Measurements from ENCODE around the gene CADM1. TPM values are rescaled to one million over a fixed set of nuclear protein-coding genes. Genes with fewer than 3 reads are reported as not detected.

The CADM1 gene
- total RNA-seq, 1 donor from 2014 or later, result 1.7 TPM

DNA sequence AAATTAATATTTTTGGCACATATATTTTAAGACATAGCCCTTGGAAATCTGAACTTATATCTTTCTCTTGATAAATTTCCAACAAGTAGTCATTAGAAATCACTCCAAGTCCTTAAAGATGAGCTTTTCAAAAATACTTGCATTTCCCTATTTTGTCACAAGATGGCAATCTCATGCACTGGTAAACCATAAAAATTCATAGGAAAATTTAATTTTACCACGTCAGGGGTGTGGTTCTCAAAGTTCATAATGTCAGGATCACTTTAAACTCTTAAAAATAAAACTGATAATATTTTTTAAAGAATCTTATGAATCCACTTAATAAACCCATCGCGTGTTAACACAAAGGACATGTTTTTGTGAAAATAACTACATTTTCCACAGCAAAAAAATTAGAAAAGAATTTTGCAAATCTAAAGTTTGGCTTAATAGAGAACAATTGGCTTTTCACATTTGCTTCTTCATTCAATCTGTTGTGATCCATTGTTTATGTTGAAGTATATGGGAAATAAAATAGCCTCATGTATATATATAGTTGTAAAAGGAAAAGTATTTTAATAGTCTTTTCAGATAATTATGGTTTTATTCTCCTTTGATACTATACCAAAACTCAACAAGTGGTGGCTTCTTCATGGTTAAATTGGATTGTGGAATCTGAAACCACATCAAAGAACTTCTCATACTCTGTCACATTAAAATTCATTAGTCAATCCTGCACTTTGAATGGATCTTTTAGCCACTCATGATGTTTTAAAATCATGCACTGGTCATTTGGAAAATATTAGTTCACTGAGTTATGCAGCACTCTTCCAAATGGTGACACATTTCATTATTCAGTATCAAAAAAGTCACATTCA, 169.1 kb downstream of the CADM1 start:
- H3K27me3 Mint-ChIP-seq (ENCODE audit: low read depth), result peaks cover 3% of the 10 kb centered on the region
- no peak overlapping the region for H3K4me3 Mint-ChIP-seq (ENCODE audit: low read depth)
- H3K9me3 Mint-ChIP-seq, result no peaks in the 10 kb centered on the region
- no peak for DNase-seq (ENCODE audit: low spot score)
- intact Hi-C loops (cut with micrococcal nuclease), result loop anchor here (5.0 to 10.0 kb wide), 2 partner anchors 742 to 890 kb away; no protein-coding TSS in a partner anchor
- H3K36me3 Mint-ChIP-seq (ENCODE audit: low read depth), result no peaks in the 10 kb centered on the region
- H3K27ac Mint-ChIP-seq, result no peak overlapping the region
- H3K4me1 Mint-ChIP-seq (ENCODE audit: low read depth), result no peaks in the 10 kb centered on the region

DNA sequence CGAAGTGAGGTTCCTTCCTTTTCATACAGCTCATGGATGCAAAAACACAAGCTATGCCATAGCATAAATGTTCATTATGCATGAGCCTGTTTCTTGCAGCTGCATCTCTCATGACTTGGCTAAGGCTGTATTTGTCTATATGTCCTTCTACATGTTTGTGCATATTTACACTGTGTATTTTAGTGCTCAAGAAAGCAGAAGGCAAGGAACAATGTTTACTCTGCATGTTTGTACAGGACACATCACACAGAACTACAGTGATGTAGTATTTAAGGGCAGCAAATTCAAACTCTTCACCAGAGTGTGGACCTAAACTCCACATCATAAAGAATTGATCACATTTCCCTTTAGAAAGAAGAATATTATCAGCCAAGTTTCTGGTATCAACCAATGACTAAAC, 170.3 kb downstream of the CADM1 start:
- no peak overlapping the region for H3K27ac Mint-ChIP-seq
- intact Hi-C loops (cut with micrococcal nuclease), result loop anchor here (10.0 kb wide), 1 partner anchor 891 kb away; no protein-coding TSS in a partner anchor
- no peak for DNase-seq (ENCODE audit: low spot score)
- no peaks in the 10 kb centered on the region for H3K9me3 Mint-ChIP-seq
- no peak overlapping the region for H3K4me3 Mint-ChIP-seq (ENCODE audit: low read depth)
- no peaks in the 10 kb centered on the region for H3K4me1 Mint-ChIP-seq (ENCODE audit: low read depth)
- no peaks in the 10 kb centered on the region for H3K36me3 Mint-ChIP-seq (ENCODE audit: low read depth)
- peaks cover 3% of the 10 kb centered on the region for H3K27me3 Mint-ChIP-seq (ENCODE audit: low read depth)

DNA sequence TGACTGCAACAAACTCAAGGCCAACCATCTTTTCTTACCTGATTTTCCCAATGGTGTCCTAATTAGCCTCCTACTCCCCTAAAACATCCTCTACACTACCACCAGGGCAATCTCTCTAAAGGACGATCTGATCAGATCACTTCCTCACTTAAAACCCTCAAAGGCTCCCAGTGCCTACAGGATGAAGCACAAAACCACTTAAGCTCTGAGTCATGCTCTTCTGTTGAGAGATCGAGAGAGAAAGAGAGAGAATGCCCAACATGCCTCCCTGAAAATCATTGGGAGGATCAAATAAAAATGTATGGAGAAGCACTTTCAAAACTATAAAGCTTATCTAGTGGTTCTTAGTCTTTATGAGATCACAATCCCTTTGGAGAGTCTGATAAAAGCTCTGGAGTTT, 171.1 kb downstream of the CADM1 start:
- Mint-ChIP-seq H3K9me3 (no peaks in the 10 kb centered on the region), H3K36me3 (ENCODE audit: low read depth) (no peaks in the 10 kb centered on the region), H3K4me3 (ENCODE audit: low read depth) (no peak overlapping the region), H3K27me3 (ENCODE audit: low read depth) (peaks cover 3% of the 10 kb centered on the region), H3K4me1 (ENCODE audit: low read depth) (no peaks in the 10 kb centered on the region), H3K27ac (no peak overlapping the region)
- DNase-seq (ENCODE audit: low spot score), result no peak
- intact Hi-C loops (cut with micrococcal nuclease), result loop anchor here (10.0 kb wide), 1 partner anchor 892 kb away; no protein-coding TSS in a partner anchor

DNA sequence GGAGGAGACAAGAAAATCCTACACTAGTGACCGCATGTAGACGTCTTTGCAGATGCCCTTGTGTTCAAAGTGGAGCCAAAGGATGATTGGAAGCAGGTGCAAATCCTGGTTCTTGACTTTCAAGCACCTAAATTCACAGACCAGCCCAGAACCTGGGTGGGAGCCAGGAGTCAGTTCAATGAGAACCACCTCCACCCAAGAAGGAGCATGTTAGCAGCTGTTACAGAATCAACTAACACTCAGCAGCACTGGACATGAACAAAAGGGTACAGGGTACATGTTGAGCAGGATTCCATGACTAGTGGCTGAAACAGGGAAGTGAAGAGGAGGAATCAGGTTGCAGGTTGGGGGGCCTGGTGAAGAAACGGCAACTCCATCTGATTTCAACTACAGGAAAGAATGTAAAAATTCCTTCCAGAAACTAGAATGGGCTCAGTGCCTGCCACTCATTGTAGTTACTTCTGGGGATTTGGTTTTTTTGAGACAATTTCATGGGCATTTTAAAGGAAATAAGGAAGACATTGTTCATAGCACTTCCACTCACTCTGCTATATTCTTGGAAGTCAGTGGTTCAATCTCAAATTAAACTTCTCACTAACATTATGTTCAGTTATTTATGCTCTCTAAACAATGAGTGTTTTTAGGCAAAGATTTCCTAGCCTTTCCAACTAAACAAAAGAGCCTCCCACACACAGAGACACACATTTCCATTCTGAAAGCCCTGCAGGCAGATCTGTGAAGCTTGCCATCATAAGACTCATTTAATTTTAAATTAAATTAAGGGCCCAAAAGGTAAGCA, 173.3 kb downstream of the CADM1 start:
- Mint-ChIP-seq H3K27ac (no peak overlapping the region), H3K27me3 (ENCODE audit: low read depth) (peaks cover 3% of the 10 kb centered on the region), H3K4me1 (ENCODE audit: low read depth) (no peaks in the 10 kb centered on the region), H3K4me3 (ENCODE audit: low read depth) (no peak overlapping the region), H3K9me3 (no peaks in the 10 kb centered on the region), H3K36me3 (ENCODE audit: low read depth) (no peaks in the 10 kb centered on the region)
- intact Hi-C loops (cut with micrococcal nuclease), result loop anchor here (10.0 kb wide), 1 partner anchor 894 kb away; no protein-coding TSS in a partner anchor
- DNase-seq (ENCODE audit: low spot score), result no peak

DNA sequence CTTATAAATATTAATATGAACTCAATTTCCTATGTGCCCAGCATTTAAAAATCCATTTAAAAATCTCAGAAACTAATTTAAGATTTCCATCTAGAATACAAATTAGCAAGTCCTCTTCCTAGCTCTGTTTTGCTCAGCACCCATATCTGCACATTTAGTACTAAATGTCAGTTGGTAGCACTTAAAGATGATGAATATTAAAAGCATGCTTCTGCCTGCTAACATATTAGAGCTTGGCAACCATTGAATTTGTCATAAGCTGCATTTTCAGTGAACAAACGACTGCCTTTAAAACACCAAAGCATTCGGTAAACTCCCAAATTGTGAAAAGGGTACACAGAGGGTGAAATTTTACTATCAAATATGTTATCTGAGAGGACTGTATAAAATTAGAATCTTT, 177.7 kb downstream of the CADM1 start:
- H3K27ac Mint-ChIP-seq, result no peak overlapping the region
- H3K4me1 Mint-ChIP-seq (ENCODE audit: low read depth), result peaks cover 2% of the 10 kb centered on the region
- H3K27me3 Mint-ChIP-seq (ENCODE audit: low read depth), result peaks cover 6% of the 10 kb centered on the region
- intact Hi-C loops (cut with micrococcal nuclease), result loop anchor here (10.0 kb wide), 1 partner anchor 152 kb away; no protein-coding TSS in a partner anchor
- H3K36me3 Mint-ChIP-seq (ENCODE audit: low read depth), result no peaks in the 10 kb centered on the region
- no peak for DNase-seq (ENCODE audit: low spot score)
- H3K4me3 Mint-ChIP-seq (ENCODE audit: low read depth), result no peak overlapping the region
- H3K9me3 Mint-ChIP-seq, result no peaks in the 10 kb centered on the region

DNA sequence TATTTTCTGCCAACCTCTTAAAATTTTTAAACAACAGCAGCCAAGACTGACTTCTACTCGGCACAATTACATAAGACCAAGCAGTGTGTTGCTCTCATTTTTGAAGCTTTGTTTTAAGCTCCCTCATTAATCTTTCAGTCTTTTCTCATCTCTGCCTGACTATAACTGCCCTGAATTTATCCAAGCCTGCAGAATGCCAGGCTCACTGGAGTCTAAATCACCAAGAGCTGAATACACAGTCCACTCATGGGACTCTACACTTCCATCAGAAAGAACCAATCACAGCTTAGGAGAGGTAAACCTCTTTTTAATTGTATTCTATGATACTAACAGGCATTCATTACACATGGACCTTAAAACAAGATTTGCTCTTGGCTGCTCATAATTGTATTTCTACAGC, 178.7 kb downstream of the CADM1 start:
- intact Hi-C loops (cut with micrococcal nuclease), result loop anchor here (10.0 kb wide), 1 partner anchor 151 kb away; no protein-coding TSS in a partner anchor

DNA sequence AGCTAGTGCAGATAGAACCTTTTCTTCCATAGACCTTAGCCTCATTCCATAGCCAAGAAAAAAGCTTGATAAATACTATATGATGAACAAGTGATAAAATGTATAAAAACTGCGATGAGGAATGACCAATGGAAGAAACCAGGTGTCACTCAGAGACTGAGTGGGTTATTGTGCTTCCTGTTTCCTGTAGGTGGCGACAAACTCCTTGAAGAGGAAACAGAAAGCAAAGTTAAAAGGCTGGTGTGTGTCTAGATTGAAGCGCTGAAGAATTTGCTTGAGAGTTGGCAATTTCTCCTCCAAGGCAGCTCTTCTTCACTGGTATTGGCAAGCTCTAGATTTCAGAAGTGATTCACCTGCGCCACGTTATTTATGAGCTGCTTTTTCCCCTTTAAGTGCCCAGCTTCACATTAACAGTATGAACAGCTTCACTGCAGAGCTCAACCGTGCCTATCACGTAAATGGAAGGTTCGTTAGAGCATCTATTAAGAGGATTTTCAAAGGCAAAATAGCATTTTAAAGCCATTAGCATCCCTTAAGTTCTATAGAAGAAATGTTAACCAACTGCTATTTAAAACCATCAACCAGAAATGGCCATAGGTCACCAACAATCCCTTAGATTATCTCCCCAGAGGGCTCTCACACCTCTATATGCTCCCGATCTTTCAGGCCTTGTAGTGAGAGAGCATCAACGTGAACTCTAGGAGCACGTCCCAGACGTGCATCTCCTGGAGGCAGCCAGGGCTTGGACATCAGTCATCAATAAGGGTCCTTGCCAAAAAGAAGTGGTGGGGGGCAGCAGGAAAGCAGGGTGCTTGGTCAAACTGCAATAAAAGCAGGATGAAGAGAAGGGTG, 179.4 kb downstream of the CADM1 start:
- no peak overlapping the region for H3K27ac Mint-ChIP-seq
- H3K9me3 Mint-ChIP-seq, result no peaks in the 10 kb centered on the region
- no peaks in the 10 kb centered on the region for H3K36me3 Mint-ChIP-seq (ENCODE audit: low read depth)
- DNase-seq (ENCODE audit: low spot score), result no peak
- intact Hi-C loops (cut with micrococcal nuclease), result loop anchor here (1.0 to 10.0 kb wide), 2 partner anchors 150 to 951 kb away; no protein-coding TSS in a partner anchor
- H3K27me3 Mint-ChIP-seq (ENCODE audit: low read depth), result peaks cover 3% of the 10 kb centered on the region
- peaks cover 2% of the 10 kb centered on the region for H3K4me1 Mint-ChIP-seq (ENCODE audit: low read depth)
- no peak overlapping the region for H3K4me3 Mint-ChIP-seq (ENCODE audit: low read depth)

More for the DNA sequence above, 178.7 kb downstream of the CADM1 start:
- H3K4me3 Mint-ChIP-seq (ENCODE audit: low read depth), result no peak overlapping the region
- H3K36me3 Mint-ChIP-seq (ENCODE audit: low read depth), result no peaks in the 10 kb centered on the region
- no peaks in the 10 kb centered on the region for H3K9me3 Mint-ChIP-seq
- H3K27me3 Mint-ChIP-seq (ENCODE audit: low read depth), result peaks cover 5% of the 10 kb centered on the region
- peaks cover 2% of the 10 kb centered on the region for H3K4me1 Mint-ChIP-seq (ENCODE audit: low read depth)
- no peak for DNase-seq (ENCODE audit: low spot score)
- no peak overlapping the region for H3K27ac Mint-ChIP-seq

DNA sequence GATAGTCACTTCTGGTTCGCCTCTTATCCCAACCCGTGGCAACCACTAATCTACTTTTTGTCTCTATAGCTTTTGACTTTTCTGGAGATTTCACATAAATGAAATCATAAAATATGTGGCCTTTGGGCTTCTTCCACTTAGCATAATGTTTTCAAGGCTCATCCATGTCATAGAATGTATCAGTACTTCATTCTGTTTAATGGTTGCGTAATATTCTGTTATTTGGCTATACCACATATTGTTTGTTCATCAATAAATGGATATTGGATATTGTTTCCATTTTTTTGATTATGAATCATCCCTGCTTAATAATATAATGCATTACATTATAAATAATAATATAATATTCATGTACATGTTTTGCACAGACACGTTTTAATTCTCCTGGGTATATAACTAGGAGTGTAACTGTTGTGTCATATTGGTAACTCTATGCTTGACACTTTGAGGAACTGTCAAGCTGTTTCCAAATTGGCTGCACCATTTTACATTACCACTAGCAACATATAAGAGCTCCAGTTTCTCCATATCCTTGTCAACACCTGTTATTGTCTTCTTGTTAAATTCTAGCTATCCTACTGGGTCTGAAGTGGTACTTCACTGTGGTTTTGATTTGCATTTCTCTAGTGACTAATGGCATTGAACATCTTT, 181.5 kb downstream of the CADM1 start:
- Mint-ChIP-seq H3K4me1 (ENCODE audit: low read depth) (peaks cover 2% of the 10 kb centered on the region), H3K9me3 (no peaks in the 10 kb centered on the region), H3K4me3 (ENCODE audit: low read depth) (no peak overlapping the region), H3K27me3 (ENCODE audit: low read depth) (peaks cover 3% of the 10 kb centered on the region), H3K27ac (no peak overlapping the region), H3K36me3 (ENCODE audit: low read depth) (no peaks in the 10 kb centered on the region)
- no peak for DNase-seq (ENCODE audit: low spot score)
- intact Hi-C loops (cut with micrococcal nuclease), result loop anchor here (10.0 kb wide), 1 partner anchor 148 kb away; no protein-coding TSS in a partner anchor

DNA sequence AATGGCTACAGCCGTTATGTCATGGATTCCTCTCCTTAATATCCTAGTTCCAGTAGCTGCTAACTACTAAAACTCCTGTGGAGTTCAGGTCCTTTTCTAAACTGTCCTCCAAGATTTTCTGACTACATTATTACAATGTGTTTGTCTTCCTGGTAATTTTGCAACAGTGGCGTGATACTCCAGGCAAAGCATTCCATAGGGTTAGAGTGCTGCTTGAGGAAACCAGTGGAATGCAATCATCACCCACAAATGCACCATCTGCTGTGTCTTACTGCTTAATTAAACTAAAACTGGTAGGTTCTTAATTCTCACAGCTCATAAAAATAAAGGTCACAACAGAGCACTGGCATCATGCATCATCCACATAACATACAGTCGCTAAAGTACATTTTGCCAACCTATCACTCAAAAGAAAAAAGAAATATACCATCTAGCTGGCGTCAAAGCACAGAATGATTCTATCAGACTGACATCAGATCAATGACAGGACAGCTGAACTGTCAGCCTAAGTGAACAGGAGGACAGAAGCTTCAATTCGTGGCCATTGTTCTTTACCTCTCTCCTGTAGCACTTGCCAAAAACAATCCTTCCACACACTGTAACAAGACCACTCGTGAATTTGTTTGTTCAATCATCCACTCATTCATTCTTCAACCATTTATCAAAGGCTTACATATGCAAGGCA, 182.5 kb downstream of the CADM1 start:
- no peaks in the 10 kb centered on the region for H3K36me3 Mint-ChIP-seq (ENCODE audit: low read depth)
- H3K4me3 Mint-ChIP-seq (ENCODE audit: low read depth), result no peak overlapping the region
- H3K4me1 Mint-ChIP-seq (ENCODE audit: low read depth), result peaks cover 2% of the 10 kb centered on the region
- intact Hi-C loops (cut with micrococcal nuclease), result loop anchor here (10.0 kb wide), 1 partner anchor 147 kb away; no protein-coding TSS in a partner anchor
- peaks cover 5% of the 10 kb centered on the region for H3K27me3 Mint-ChIP-seq (ENCODE audit: low read depth)
- no peaks in the 10 kb centered on the region for H3K9me3 Mint-ChIP-seq
- H3K27ac Mint-ChIP-seq, result no peak overlapping the region
- no peak for DNase-seq (ENCODE audit: low spot score)

DNA sequence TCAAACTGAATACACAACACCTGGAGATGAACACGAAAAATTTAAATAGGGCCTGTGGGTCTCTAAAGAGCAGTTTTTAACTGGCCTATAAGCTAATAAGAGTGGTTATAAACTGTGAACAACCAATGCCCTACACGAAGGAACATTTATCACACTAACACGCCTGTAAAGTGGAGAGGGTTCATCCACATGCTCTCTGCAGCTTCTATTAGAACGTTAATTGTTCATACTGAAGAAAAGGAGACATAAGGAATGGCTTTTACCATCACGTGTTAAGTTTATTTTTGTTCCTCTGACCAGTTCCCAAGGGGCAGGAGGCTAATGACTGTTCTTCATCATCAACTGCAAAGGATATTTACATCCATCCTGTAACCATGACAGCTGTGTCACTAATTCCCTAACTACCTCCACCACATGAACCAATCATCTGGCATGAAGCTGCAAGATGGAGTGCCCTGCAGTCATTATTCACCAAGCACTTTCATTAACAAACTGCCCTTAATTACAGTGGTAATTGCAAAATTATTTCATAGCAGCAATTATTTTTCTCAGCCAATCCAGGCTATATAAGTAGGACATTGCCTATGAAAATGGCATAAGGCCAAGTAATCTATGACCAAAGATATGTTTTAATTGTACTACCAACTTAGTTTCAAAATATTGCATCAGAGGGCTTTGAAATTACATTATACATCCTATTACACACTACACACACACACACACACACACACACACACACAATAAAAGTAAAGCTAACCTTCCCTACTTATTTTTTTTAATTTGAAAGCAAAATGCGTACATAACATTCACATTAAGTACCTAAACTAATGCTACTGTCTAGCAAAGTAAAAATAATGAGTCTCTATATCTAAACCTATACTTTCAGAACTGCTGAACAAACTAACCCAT, 186.7 kb downstream of the CADM1 start:
- Mint-ChIP-seq H3K36me3 (ENCODE audit: low read depth) (no peaks in the 10 kb centered on the region), H3K27ac (no peak overlapping the region), H3K9me3 (no peaks in the 10 kb centered on the region), H3K4me1 (ENCODE audit: low read depth) (no peaks in the 10 kb centered on the region), H3K4me3 (ENCODE audit: low read depth) (no peak overlapping the region), H3K27me3 (ENCODE audit: low read depth) (peaks cover 12% of the 10 kb centered on the region)
- DNase-seq (ENCODE audit: low spot score), result no peak
- intact Hi-C loops (cut with micrococcal nuclease), result no loop called here

DNA sequence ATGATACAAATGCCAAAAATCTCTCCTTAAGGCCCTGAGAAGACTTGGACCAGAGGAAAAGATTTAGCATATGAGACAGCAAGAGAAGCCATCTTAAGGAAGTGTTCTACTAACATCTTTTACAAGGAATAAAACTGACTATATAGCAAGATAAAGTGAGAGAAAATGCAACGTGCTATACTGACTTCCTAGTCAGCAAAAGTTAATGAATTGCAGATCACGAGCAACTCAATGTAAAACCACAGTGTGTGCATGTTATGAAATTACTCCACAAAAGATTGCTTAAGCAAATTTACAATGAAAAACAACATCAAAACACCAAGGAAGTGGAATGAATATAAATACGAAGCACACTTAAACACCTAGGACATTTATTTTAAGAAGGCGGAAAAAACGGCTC, 187.5 kb downstream of the CADM1 start:
- Mint-ChIP-seq H3K4me1 (ENCODE audit: low read depth) (no peaks in the 10 kb centered on the region), H3K9me3 (no peaks in the 10 kb centered on the region), H3K36me3 (ENCODE audit: low read depth) (no peaks in the 10 kb centered on the region), H3K27me3 (ENCODE audit: low read depth) (peaks cover 12% of the 10 kb centered on the region), H3K4me3 (ENCODE audit: low read depth) (no peak overlapping the region), H3K27ac (no peak overlapping the region)
- DNase-seq (ENCODE audit: low spot score), result no peak
- intact Hi-C loops (cut with micrococcal nuclease), result no loop called here

Measured in activated T-helper 2 cell treated with anti-CD3 and anti-CD28 coated beads, Interferon-gamma antibody, Interleukin-2, Interleukin-4, amounts not matched to agents 10 μg/mL and 5 μg/mL and 100 μg/mL, durations not matched to agents 14 hours and 24 hours and 36 hours (primary cell).